ENCODE measurements around the gene ANK3. TPM values are rescaled to one million over a fixed set of nuclear protein-coding genes. Genes with fewer than 3 reads are reported as not detected.

The ANK3 gene
- total RNA-seq, 1 experiment from 2014 or later, result 69.6 TPM

GRCh38 chr10:60299961-60300883 lies 89.5 kb downstream of the ANK3 start:
- TF ChIP-seq ZNF423 (CRISPR knock-in tag; IDR thresholded peaks at IDR 0.05), result no peak
- no peak for TF ChIP-seq IRF2 (CRISPR knock-in tag; IDR thresholded peaks at IDR 0.05; ENCODE audit: borderline replicate concordance, low read depth)
- no peak for TF ChIP-seq RELA (CRISPR knock-in tag; IDR thresholded peaks at IDR 0.05; ENCODE audit: borderline replicate concordance)
- no peak for TF ChIP-seq OVOL2 (CRISPR knock-in tag; IDR thresholded peaks at IDR 0.05; ENCODE audit: borderline replicate concordance)
- TF ChIP-seq ZNF281 (CRISPR knock-in tag; IDR thresholded peaks at IDR 0.05), result no peak
- no peak for TF ChIP-seq RORB (CRISPR knock-in tag; IDR thresholded peaks at IDR 0.05)
- no peak for TF ChIP-seq E2F5 (CRISPR knock-in tag; IDR thresholded peaks at IDR 0.05)
- no peak for TF ChIP-seq ATF3 (CRISPR knock-in tag; conservative IDR thresholded peaks at IDR 0.05)
- no peak for TF ChIP-seq CTCF (IDR thresholded peaks at IDR 0.05)
- no peak for TF ChIP-seq AFF4 (CRISPR knock-in tag; IDR thresholded peaks at IDR 0.05; ENCODE audit: borderline replicate concordance)
- no peak for TF ChIP-seq STAT6 (CRISPR knock-in tag; conservative IDR thresholded peaks at IDR 0.05; ENCODE audit: low read depth)
- TF ChIP-seq ERG (CRISPR knock-in tag; IDR thresholded peaks at IDR 0.05), result no peak
- TF ChIP-seq NR1H2 (CRISPR knock-in tag; IDR thresholded peaks at IDR 0.05), result no peak
- no peak for TF ChIP-seq ZSCAN18 (CRISPR knock-in tag; IDR thresholded peaks at IDR 0.05)
- H3K27ac Mint-ChIP-seq, result peak overlapping the region; percentile 92
- H3K4me3 Mint-ChIP-seq, result no peak overlapping the region
- peaks cover 15% of the 10 kb centered on the region for H3K4me1 Mint-ChIP-seq
- H3K36me3 Mint-ChIP-seq, result no peaks in the 10 kb centered on the region
- H3K27me3 Mint-ChIP-seq (ENCODE audit: low read depth), result no peaks in the 10 kb centered on the region
- ChIA-PET CTCF (interaction anchor here (0.6 to 1.4 kb wide), 4 partner anchors 9 to 89 kb away, joined by 3 to 6 read pairs (median 4); partner anchors contain the start of gene ANK3), POLR2A (no interaction called here)
- peak; percentile 15 for DNase-seq (ENCODE audit: low spot score)
- ATAC-seq, result peak; percentile 90
- H3K9me3 Mint-ChIP-seq, result no peaks in the 10 kb centered on the region

All from WTC11 (cell line).